K562 (cell line): ENCODE measurements around the gene SLC5A5. TPM values are rescaled to one million over a fixed set of nuclear protein-coding genes. Genes with fewer than 3 reads are reported as not detected.

Experiments
- ARNT ChIP-seq, 2 experiments: fragments of 450-650 bp; IDR thresholded peaks; 2 replicates each; pipeline ENCODE4 v1.6.1; 2016; ENCODE audit warnings: mild to moderate bottlenecking in 1 of 2
- BRD9 ChIP-seq: fragments of 450-650 bp; IDR thresholded peaks from 2 replicates; pipeline ENCODE4 v1.6.1; 2018; ENCODE audit warnings: low read depth; ENCODE audit not compliant: partially characterized antibody
- E2F4 ChIP-seq: sonication (generic); formaldehyde crosslinking; IDR thresholded peaks from 2 replicates; pipeline ENCODE4 v1.8.0; 2022; ENCODE audit warnings: mild to moderate bottlenecking, low read depth, missing genetic modification reagents
- HDAC3 ChIP-seq: fragments of 450-650 bp; IDR thresholded peaks from 2 replicates; pipeline ENCODE4 v1.6.1; 2018; ENCODE audit warnings: borderline replicate concordance, mild to moderate bottlenecking, moderate library complexity; ENCODE audit not compliant: partially characterized antibody
- HDAC6 ChIP-seq: IDR thresholded peaks from 2 replicates; pipeline ENCODE4 v1.6.1; 2012; ENCODE audit warnings: low read depth, mild to moderate bottlenecking, control low read depth, inconsistent platforms, low read length, moderate library complexity
- MTA2 ChIP-seq: fragments of 450-650 bp; IDR thresholded peaks from 2 replicates; pipeline ENCODE4 v1.6.1; 2016; ENCODE audit warnings: low read depth
- MYC ChIP-seq, 2 experiments: fragments of 250-450 bp in 1 of 2; sonication (Bioruptor Pico) in 1 of 2; IDR thresholded peaks; 2 replicates each; pipeline versions ENCODE4 v1.5.1 to v1.6.1; 2012 to 2021; ENCODE audit warnings: low read depth in 2 of 2, borderline replicate concordance in 1 of 2, improper control_type of control experiment in 1 of 2, low read length in 1 of 2, mild to moderate bottlenecking in 1 of 2, moderate library complexity in 1 of 2
- NCOA4 ChIP-seq: fragments of 450-650 bp; IDR thresholded peaks from 2 replicates; pipeline ENCODE4 v1.6.1; 2018; ENCODE audit warnings: mild to moderate bottlenecking; ENCODE audit not compliant: partially characterized antibody
- NR4A1 ChIP-seq, 2 experiments: fragments of 250-450 bp in 1 of 2; fragments of 450-650 bp in 1 of 2; sonication (Bioruptor Pico) in 1 of 2; IDR thresholded peaks; 2 replicates each; pipeline versions ENCODE4 v1.4.0 to v1.6.1; 2016 to 2020; ENCODE audit warnings: mild to moderate bottlenecking in 2 of 2, missing compliant biosample characterization in 1 of 2, missing genetic modification characterization in 1 of 2, moderate library complexity in 1 of 2
- XRCC3 ChIP-seq: fragments of 450-650 bp; IDR thresholded peaks from 2 replicates; pipeline ENCODE4 v1.6.1; 2017; ENCODE audit warnings: mild to moderate bottlenecking, moderate library complexity
- ZNF3 ChIP-seq: fragments of 250-450 bp; sonication (Bioruptor Pico); IDR thresholded peaks from 2 replicates; pipeline ENCODE4 v1.5.0; 2021; ENCODE audit warnings: mild to moderate bottlenecking, moderate library complexity
- ZNF347 ChIP-seq: fragments of 450-650 bp; formaldehyde crosslinking; IDR thresholded peaks from 2 replicates; pipeline ENCODE4 v1.4.0; 2020; ENCODE audit warnings: low read depth, mild to moderate bottlenecking, moderate library complexity
- ZNF507 ChIP-seq: conservative IDR thresholded peaks from 2 replicates; pipeline ENCODE4 v1.6.1; 2017; ENCODE audit warnings: missing genetic modification characterization, missing compliant biosample characterization
- ZNF584 ChIP-seq: fragments of 200-800 bp; sonication (Bioruptor generic); IDR thresholded peaks from 2 replicates; pipeline ENCODE4 v1.6.1; 2016; ENCODE audit warnings: low read depth, mild to moderate bottlenecking, missing genetic modification characterization, missing compliant biosample characterization
- ZNF695 ChIP-seq: fragments of 450-650 bp; formaldehyde crosslinking; IDR thresholded peaks from 2 replicates; pipeline ENCODE4 v1.4.0; 2020; ENCODE audit warnings: mild to moderate bottlenecking, moderate library complexity
- polyA plus RNA-seq, 8 experiments: library from polyadenylated mRNA; depleted of rRNA in 4 of 8; stranded (reverse) in 5 of 8; unstranded in 3 of 8; fragments of >200 nt; fragmentation: Nextera tagmentation in 2 of 8; fragmentation: Illumina TruSeq in 1 of 8; extraction: Ambion mirVana in 2 of 8; extraction: Trizol in 1 of 8; gene quantifications; 2 replicates each; pipeline versions ENCODE4 v1.2.1 to v1.2.3, GENCODE V29; 2011 to 2014; ENCODE audit warnings: inconsistent platforms in 1 of 8, missing spikeins in 1 of 8
- total RNA-seq, 7 experiments: library from RNA; depleted of rRNA in 6 of 7; stranded (reverse); fragments of >200 nt in 6 of 7; fragmentation: Illumina TruSeq in 2 of 7; extraction: Trizol in 2 of 7; gene quantifications; 2 replicates each; pipeline versions ENCODE4 v1.2.1 to v1.2.3, GENCODE V29; 2011 to 2021; ENCODE audit warnings: low replicate concordance in 1 of 7
- TF ChIP-seq, protein P1 (sequence below), 2 experiments: fragments of 450-650 bp in 1 of 2; sonication (generic) in 1 of 2; formaldehyde crosslinking in 1 of 2; IDR thresholded peaks in 1 of 2; conservative IDR thresholded peaks in 1 of 2; 2 replicates each; pipeline versions ENCODE4 v1.6.1 to v1.8.1; 2016 to 2023; ENCODE audit warnings: mild to moderate bottlenecking in 2 of 2, moderate library complexity in 2 of 2, inconsistent platforms in 1 of 2, missing genetic modification reagents in 1 of 2
- TF ChIP-seq, protein P2 (sequence below): fragments of 450-650 bp; IDR thresholded peaks from 2 replicates; pipeline ENCODE4 v1.6.1; 2016; ENCODE audit warnings: mild to moderate bottlenecking
- TF ChIP-seq, protein P3 (sequence below), 3 experiments: fragments of 200-800 bp in 1 of 3; fragments of 250-450 bp in 1 of 3; fragments of 450-650 bp in 1 of 3; sonication (Bioruptor Pico) in 1 of 3; sonication (Bioruptor generic) in 1 of 3; formaldehyde crosslinking in 1 of 3; IDR thresholded peaks; 2 replicates each; pipeline versions ENCODE4 v1.6.1 to v1.8.0; 2016 to 2022; ENCODE audit warnings: mild to moderate bottlenecking in 2 of 3, missing genetic modification characterization in 2 of 3, missing compliant biosample characterization in 1 of 3, moderate library complexity in 1 of 3

Gene SLC5A5
- total and polyA plus RNA-seq, 9 of the 15 experiments (the other 6 are each of a cell fraction or from before 2014, with no cell fraction given) = 0.10 to 0.73 (median 0.23) TPM

DNA sequence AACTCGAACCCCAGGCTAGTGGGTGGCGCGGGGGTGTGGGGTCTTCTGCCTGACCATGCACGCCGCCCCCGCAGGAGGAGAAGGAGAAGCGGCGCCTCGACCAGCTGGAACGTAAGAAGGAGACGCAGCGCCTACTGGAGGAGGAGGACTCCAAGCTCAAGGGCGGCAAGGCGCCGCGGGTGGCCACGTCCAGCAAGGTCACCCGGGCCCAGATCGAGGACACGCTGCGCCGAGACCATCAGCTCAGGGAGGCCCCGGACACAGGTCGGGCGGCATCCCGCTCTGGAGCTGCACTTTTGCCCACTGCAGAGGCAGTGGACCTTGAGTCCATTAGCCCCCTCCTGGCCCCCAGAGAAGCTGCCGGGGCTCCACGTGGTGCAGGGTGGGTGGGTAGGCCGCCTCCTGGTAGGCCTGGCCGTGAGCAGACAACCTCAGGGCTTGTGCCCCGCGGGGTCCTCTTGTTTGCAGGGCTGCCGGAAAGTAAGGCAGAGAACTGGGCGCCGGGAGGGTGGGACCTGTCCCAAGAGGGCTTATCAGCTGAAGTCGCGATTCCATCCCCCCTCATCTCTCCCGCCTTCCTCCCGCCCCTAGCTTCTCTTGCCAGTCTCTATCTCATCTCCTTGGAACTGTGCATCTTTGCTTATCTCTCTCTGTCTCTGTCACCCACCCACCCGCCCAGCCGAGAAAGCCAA is 71.0 kb downstream of the SLC5A5 start (continued):
- TF ChIP-seq BRD9 (no peak), MYC (IDR thresholded peaks at IDR 0.05; ENCODE audit: low read depth, low read length) (peak; percentile 85), MYC (CRISPR knock-in tag; IDR thresholded peaks at IDR 0.05; ENCODE audit: borderline replicate concordance, low read depth) (peak; percentile 83; the same call in 1 of the 2 replicates), XRCC3 (no peak), HDAC6 (no peak), ZNF584 (no peak), ZNF3 (CRISPR knock-in tag) (no peak), ZNF347 (CRISPR knock-in tag) (no peak), ZNF695 (CRISPR knock-in tag) (0 out of 2 replicates have a peak, but pooled peaks have one; percentile 47), NR4A1 (CRISPR knock-in tag; IDR thresholded peaks at IDR 0.05) (0 out of 2 replicates have a peak, but pooled peaks have one; percentile 10), NR4A1 (tag; IDR thresholded peaks at IDR 0.05) (no peak), MTA2 (no peak), NCOA4 (no peak), HDAC3 (no peak), E2F4 (CRISPR knock-in tag) (no peak), ARNT (IDR thresholded peaks at IDR 0.05) (no peak), ZNF507 (tag) (no peak)
- TF ChIP-seq, protein P1, sequence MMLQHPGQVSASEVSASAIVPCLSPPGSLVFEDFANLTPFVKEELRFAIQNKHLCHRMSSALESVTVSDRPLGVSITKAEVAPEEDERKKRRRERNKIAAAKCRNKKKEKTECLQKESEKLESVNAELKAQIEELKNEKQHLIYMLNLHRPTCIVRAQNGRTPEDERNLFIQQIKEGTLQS (IDR thresholded peaks at IDR 0.05) = no peak
- TF ChIP-seq, protein P1 (CRISPR knock-in tag; conservative IDR thresholded peaks at IDR 0.05) = no peak
- TF ChIP-seq, protein P2, sequence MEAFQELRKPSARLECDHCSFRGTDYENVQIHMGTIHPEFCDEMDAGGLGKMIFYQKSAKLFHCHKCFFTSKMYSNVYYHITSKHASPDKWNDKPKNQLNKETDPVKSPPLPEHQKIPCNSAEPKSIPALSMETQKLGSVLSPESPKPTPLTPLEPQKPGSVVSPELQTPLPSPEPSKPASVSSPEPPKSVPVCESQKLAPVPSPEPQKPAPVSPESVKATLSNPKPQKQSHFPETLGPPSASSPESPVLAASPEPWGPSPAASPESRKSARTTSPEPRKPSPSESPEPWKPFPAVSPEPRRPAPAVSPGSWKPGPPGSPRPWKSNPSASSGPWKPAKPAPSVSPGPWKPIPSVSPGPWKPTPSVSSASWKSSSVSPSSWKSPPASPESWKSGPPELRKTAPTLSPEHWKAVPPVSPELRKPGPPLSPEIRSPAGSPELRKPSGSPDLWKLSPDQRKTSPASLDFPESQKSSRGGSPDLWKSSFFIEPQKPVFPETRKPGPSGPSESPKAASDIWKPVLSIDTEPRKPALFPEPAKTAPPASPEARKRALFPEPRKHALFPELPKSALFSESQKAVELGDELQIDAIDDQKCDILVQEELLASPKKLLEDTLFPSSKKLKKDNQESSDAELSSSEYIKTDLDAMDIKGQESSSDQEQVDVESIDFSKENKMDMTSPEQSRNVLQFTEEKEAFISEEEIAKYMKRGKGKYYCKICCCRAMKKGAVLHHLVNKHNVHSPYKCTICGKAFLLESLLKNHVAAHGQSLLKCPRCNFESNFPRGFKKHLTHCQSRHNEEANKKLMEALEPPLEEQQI = no peak
- TF ChIP-seq, protein P3, sequence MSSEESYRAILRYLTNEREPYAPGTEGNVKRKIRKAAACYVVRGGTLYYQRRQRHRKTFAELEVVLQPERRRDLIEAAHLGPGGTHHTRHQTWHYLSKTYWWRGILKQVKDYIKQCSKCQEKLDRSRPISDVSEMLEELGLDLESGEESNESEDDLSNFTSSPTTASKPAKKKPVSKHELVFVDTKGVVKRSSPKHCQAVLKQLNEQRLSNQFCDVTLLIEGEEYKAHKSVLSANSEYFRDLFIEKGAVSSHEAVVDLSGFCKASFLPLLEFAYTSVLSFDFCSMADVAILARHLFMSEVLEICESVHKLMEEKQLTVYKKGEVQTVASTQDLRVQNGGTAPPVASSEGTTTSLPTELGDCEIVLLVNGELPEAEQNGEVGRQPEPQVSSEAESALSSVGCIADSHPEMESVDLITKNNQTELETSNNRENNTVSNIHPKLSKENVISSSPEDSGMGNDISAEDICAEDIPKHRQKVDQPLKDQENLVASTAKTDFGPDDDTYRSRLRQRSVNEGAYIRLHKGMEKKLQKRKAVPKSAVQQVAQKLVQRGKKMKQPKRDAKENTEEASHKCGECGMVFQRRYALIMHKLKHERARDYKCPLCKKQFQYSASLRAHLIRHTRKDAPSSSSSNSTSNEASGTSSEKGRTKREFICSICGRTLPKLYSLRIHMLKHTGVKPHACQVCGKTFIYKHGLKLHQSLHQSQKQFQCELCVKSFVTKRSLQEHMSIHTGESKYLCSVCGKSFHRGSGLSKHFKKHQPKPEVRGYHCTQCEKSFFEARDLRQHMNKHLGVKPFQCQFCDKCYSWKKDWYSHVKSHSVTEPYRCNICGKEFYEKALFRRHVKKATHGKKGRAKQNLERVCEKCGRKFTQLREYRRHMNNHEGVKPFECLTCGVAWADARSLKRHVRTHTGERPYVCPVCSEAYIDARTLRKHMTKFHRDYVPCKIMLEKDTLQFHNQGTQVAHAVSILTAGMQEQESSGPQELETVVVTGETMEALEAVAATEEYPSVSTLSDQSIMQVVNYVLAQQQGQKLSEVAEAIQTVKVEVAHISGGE (CRISPR knock-in tag; IDR thresholded peaks at IDR 0.05) = peak in 1 of 3 experiments; percentile 66; a peak in 2 of 6 replicates
